GM21381 (cell line): ENCODE data around the gene SLC25A1.
"Not testable (repeated sequence)": the region's sequence is repeated elsewhere in the genome, so short reads cannot be mapped to it uniquely, and the experiment has no call there.

Experiments used
- ATAC-seq: cut with Tn5 transposase; IDR thresholded peaks from one replicate; pipeline ENCODE4 v1.9.1; 2021; ENCODE audit warnings: mild to moderate bottlenecking, moderate library complexity; ENCODE audit not compliant: unreplicated experiment

Gene SLC25A1

GRCh38 chr22:19207401-19207808, 28.9 kb upstream of the SLC25A1 start:
- ATAC-seq = no peak

GRCh38 chr22:19206287-19206686, 27.8 kb upstream of the SLC25A1 start:
- ATAC-seq = no peak

- ATAC-seq = no peak
These were observed 26.1 kb upstream of the SLC25A1 start for GRCh38 chr22:19204640-19205039.

- no peak for ATAC-seq
These were observed 25.3 kb upstream of the SLC25A1 start for GRCh38 chr22:19203834-19204233.

- not testable (repeated sequence) for ATAC-seq
These were observed 24.3 kb upstream of the SLC25A1 start for GRCh38 chr22:19202799-19203186.

GRCh38 chr22:19201869-19202798, 23.6 kb upstream of the SLC25A1 start:
- no peak for ATAC-seq

- no peak for ATAC-seq
These were observed 22.8 kb upstream of the SLC25A1 start for GRCh38 chr22:19201130-19201868.

GRCh38 chr22:19199479-19199878, 20.9 kb upstream of the SLC25A1 start:
- no peak for ATAC-seq

- ATAC-seq = no peak
These were observed 19.7 kb upstream of the SLC25A1 start for GRCh38 chr22:19197997-19198865.

- ATAC-seq = no peak
These were observed 18.5 kb upstream of the SLC25A1 start for GRCh38 chr22:19196841-19197612.

- no peak for ATAC-seq
These were observed 17.5 kb upstream of the SLC25A1 start for GRCh38 chr22:19195796-19196731.

- no peak for ATAC-seq
These were observed 16.4 kb upstream of the SLC25A1 start for GRCh38 chr22:19194766-19195536.

GRCh38 chr22:19193879-19194278, 15.3 kb upstream of the SLC25A1 start:
- ATAC-seq = no peak

GRCh38 chr22:19187716-19188563, 9.4 kb upstream of the SLC25A1 start:
- no peak for ATAC-seq

- no peak for ATAC-seq
These were observed 5.9 kb upstream of the SLC25A1 start for GRCh38 chr22:19184276-19184997.

GRCh38 chr22:19183216-19183615, 4.7 kb upstream of the SLC25A1 start:
- ATAC-seq = no peak
